NCI-H526 treated with DMSO at 0.1 percent for 48 hours (cell line): ENCODE measurements around the gene PSTPIP1.
A peak's percentile ranks its signal among the peaks of the same experiment; 100 is the strongest.

Experiments
- DNase-seq: peaks from one replicate; lab custom pipeline; 2025; lab: John Stamatoyannopoulos, UW

PSTPIP1 gene

DNA sequence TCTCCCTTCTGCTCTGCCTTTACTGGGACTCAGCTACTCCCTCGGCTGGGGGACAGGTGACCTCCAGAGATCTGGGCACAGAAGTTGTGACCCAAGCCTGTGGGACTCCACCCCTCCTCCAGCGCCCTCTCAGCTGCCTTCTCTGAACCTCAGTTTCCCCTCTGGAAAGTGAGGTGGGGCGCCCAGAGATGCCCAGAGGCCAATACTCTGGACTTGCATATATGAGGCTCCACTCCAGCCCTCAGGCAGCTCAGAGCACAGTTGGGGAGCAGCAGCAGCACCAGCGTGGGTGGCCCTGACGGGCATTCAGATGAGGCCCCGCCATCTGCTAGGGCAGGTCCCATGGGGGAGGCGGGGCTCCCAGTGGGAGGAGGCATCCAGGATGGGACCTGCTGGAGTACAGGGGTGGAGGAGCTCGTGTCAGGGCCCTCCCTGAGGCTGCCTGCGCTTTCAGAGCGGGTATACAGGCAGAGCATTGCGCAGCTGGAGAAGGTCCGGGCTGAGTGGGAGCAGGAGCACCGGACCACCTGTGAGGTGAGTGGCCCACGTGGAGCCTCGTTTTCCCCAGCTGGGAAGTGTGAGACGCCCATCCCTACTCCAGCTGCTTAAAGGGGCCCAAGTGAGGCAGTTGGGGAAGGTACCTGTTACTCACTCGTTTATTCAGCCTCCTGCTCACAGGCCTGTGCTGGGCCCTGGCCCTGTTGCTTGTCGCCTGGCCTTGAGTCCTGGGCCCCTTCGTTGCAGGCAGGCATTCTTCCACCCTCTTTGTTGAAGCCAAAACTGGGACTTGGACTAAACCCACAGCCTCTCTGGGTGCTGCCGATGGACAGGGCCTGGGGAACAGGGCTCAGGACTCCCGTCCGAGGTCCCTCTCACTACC lies 35.4 kb downstream of the PSTPIP1 start:
- DNase-seq, result no peak

DNA sequence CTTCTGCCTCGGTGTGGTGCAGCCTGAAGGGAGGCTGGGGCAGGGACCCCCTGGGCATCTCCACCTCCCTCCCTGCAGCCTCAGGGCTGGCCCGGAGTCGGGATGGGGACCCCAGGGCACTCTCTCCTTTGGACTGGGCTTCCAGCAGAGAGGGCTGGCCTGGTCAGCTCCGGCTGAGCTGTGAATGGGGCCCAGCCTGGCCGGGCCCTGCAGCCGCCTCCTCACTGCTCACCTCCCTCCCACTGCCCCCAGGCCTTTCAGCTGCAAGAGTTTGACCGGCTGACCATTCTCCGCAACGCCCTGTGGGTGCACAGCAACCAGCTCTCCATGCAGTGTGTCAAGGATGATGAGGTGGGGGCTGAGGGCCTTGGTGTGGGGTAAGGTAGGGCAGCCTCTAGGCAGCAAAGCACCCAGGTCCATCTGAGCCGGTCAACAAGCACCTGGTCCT lies 36.0 kb downstream of the PSTPIP1 start:
- no peak for DNase-seq

DNA sequence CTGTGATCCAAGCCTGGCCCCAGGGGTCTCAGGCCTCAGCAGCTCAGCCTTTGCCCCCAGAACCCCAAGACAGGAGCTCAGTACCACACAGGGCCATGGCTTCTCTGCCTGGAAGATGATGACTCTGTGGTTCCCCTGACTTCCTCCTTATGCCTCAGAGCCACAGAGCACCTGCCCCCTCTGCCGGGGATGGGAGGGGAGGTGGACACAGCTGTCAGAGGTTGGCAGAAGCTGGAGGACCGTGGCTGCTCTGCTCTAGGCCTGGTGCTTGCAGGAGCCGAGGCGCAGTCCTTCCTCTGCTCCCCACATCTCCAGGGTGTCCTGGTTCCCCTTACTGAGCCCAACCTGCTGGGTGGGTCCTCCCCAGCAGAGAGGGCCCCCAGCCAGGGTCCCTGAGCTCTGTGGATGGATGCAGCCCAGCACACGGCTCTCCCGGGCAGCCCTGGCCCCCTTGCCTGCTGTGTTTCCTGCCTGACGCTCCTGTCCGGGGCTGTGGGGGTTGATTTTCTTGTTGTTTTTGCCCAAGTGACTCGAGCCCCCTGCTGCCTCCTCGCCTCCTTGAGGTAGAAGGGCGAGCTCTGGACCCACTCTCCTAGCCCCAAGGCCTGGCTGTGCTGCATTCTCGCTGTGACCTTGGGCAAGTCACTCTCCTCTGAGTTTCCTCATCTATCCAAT lies 36.6 kb downstream of the PSTPIP1 start:
- peak; percentile 15 for DNase-seq

DNA sequence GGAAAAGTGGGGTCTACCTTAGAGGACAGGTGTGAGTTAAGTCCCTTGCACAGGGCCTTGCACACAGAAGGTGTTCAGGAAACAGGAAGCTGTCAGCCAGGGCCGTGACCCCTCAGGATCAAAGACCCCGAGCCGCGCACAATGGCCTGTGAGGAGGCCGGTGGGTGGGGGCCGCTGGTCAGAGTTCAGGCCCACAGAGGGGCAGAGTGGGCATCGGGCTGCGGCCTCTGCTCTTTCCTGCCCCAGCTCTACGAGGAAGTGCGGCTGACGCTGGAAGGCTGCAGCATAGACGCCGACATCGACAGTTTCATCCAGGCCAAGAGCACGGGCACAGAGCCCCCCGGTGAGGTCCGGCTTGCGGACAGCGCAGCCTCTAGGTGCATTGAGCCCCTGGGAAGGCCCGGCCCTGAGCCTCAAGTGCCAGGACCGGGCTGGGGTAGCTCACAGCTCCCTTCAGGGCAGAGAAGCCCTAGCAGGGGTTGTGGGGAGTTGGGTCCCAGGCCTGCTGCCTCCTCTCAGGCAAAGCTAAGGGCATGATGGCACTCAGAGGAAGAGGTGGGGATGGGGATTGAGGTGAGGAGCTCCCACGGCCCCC lies 37.2 kb downstream of the PSTPIP1 start:
- DNase-seq, result no peak

DNA sequence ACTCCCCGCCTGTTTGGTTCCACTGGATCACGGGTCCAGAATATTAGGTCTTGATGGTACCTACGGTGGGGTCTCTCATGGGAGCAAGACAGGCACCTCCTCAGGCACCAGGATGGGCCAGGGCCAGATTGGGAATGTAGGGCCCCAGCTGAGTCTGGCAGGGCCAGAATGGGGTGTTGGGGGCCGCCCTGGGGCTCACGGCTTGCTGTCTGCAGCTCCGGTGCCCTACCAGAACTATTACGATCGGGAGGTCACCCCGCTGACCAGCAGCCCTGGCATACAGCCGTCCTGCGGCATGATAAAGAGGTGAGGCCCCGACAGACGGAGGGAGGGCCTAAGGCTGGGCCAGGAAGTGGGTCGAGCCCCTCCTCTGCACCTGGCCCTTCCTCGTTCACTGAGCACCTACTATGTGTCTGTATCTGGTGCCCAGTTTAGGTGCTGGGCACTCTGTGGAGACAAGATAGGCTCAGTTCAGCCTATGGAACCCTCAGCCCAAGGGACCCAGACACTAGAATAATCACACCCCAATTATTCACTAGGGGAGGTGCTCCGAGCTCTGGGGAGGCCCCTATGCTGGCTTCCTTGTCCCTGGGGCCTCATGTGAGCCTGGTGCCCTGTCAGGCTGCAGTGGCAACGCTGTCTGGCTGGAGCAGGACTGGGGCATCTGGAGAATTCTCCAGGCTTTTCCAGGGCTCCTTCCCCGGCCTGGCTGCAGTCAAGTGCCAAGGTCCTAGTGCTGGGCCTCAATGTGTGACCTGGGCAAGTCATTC lies 37.9 kb downstream of the PSTPIP1 start:
- no peak for DNase-seq

DNA sequence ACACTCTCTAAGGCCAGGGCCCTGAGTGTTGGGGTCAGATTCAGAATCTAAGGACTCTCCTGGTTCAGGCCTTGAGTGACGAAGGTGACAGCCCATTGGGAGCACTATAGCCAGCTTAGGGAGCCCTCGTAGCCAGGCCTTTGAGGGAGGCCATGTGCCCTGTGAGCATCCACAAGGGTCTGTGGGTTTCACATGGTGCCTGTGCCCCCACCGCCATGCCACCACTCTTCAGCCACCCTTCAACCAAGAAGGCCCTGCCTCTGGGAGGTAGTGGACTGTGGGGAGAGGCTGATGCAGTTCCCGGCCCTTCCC lies 38.4 kb downstream of the PSTPIP1 start:
- no peak for DNase-seq

DNA sequence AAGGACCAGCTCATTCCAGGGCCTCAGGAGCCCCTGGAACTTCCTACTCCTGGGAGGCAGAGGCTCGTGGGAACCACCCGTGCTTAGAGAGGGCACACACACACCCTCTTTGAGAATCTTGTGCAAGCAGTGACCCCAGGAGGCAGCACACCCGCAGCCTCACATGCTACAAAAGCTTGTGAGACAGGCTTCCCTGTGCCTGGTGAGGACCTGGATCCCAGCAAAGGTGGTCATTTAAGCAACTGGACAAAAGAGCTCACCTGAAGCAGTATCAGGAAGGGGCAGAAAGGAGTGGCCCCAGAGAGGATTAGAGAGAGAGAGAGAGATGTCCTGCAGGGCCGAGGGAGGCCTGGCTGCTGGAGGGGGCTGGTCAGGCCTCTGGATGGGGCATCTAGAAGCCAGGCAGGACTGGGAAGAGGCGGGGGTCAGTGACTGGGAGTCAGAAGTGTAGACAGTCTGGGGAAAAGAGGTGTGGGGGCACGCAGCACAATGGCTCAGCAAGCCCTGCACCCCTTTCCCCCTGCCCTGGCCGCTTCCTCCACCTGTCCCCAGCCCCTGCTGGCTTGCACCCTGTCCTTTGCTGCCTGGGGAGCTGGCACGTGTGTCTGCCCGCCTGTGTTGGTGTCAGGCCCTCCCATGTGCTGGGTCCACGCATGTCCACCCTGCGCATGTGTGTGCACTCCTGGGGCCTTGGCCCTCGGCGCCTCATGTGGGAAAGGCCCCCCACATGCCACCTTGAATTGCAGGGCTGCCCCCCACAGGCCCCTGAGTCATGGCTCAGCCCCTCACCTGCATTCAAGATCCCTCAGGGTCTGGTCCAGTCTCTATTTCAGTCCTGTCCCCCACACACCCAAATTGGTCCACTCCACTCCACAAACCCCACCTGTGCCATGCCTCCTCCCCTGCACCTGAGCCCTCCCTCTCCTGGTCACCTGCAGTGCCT lies 39.1 kb downstream of the PSTPIP1 start:
- no peak for DNase-seq

DNA sequence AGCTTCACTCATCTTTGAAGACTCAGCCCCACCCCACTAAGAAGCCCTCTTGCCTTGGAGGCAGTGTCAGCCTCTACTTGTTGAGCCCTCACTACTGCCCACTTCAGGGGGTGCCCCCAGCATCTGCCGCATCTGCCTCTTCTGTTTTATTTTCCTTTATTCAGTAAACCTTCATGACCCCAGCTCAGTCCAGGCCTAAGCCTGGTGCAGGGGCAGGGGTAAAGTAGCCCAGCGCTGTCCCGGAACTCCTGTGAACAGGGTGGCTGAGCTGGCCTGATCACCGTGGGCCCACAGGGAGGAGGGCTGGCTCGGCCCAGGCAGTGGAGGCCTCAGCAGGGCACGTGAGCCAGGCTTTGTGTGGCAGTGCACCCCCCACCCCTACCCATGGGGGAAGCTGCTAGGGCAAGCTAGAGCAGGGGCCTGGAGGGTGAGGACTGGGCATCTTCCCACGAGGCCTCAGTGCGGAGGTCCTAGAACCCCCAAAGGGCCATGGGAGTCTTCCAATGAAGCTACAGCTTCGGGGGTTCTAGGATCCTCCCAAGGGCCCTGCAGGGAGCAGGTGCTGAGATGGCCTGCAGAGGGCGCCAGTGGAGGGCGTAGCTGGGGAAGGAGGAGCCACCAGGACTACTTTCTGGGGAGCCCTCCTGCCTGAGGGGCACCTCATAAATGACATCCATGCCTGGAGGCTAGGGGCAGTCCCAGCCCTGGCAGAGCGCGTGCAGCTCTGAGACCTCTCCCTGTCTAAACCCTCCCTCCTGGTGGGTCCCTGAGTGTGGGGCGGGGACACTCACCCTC lies 40.0 kb downstream of the PSTPIP1 start:
- no peak for DNase-seq

DNA sequence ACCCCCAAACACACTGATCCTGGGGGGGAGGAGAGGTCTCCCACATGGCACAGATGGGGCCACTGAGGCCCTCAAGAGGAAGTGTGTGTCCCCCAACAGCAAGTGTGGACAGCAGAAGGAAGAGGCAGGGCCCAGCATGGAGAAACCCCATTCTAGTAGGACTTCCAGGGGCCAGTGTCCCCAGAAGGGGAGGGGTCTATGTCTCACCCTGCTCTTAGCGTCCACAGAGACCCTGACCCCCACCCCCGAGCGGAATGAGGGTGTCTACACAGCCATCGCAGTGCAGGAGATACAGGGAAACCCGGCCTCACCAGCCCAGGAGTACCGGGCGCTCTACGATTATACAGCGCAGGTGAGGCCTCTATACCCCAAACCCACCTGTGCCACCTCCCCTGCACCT lies 40.7 kb downstream of the PSTPIP1 start:
- no peak for DNase-seq

DNA sequence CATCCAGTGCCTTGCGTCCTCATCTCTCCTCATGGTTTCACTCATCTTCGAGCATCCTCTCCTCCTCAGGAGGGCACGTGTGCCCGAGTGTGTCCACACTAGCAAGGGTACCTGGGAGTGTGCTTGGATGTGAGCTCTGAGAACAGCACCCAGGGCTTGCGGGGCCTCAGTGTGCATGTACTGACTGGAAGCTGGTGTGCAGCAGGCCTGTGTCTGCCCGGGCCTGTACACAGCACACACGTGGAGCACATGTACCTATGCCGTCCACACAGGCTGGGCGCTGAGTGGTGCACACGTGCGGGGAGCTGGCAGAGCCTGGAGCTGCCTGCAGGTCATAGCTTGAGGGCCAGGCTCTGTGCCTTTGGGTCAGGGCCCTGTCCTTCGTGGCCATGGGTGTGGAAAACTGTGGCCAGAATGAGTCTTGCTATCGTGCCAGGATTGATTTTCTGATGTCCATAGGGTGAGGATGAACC lies 41.1 kb downstream of the PSTPIP1 start:
- no peak for DNase-seq

DNA sequence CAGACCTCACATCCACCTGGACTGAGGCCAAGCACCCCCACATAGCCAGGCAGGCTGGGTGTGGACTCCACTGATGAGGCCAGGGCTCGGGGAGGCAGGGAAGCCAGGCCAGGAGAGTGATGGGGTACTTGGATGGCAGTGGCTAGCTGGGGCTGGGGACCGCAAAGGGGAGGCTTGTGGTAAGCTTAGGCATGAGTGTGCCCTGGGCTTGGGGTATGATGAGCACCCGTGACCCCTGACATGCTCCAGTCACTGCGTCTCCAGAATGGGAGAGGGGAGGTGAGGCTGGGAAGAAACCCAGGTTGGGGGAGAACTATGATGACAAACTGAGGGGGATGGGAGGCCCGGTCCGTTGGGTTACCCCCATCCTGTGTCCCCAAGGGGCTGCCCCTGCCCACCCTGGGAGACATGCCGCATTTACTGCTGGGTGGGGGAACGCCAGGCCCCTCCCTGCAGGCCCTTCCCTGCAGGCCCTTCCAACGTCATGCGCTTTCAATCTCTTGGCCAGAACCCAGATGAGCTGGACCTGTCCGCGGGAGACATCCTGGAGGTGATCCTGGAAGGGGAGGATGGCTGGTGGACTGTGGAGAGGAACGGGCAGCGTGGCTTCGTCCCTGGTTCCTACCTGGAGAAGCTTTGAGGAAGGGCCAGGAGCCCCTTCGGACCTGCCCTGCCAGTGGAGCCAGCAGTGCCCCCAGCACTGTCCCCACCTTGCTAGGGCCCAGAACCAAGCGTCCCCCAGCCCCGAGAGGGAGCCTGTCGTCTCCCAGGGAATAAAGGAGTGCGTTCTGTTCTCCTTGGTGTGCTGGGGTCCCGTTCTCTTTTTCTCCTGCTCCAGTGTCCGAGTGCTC lies 41.8 kb downstream of the PSTPIP1 start:
- DNase-seq, result no peak

DNA sequence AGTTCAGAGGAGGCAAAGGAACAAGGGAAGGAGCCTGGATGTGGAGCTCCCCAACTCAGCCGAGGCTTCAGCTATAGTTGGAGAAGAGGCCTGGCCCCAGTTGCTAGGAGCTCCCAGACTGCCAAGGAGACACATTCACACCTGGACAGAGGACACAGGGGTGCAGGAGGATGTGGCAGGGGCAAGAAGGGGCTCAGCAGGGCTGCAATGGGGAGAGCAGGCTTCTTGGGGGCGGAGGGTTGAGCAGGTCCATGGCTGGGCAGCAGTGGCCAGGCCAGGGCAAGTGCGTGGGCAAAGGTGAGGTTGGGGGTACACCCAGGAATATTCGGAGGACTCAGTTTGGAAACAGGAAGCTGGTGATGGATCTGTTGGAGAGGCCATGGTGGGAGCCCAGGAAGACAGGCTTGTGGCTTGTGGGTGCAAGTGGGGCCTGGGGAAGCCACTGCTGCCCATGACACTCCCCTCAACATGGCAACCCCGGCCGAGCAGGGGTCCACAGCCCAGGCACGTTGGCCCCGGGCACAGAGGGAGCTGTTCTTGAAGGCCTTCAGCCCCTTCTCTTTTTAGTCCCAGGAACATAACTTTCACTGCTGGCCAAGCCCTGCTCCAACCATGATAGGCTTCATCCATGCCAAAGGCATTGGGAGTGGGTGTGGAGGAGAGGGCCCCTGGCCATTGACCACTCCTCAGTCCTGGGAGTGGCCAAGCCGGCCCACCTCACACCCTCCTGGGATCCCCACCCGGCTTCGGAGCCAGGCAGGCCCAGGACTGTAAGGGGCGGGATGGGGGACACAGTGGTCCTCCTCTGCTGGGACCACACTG lies 42.7 kb downstream of the PSTPIP1 start:
- no peak for DNase-seq

DNA sequence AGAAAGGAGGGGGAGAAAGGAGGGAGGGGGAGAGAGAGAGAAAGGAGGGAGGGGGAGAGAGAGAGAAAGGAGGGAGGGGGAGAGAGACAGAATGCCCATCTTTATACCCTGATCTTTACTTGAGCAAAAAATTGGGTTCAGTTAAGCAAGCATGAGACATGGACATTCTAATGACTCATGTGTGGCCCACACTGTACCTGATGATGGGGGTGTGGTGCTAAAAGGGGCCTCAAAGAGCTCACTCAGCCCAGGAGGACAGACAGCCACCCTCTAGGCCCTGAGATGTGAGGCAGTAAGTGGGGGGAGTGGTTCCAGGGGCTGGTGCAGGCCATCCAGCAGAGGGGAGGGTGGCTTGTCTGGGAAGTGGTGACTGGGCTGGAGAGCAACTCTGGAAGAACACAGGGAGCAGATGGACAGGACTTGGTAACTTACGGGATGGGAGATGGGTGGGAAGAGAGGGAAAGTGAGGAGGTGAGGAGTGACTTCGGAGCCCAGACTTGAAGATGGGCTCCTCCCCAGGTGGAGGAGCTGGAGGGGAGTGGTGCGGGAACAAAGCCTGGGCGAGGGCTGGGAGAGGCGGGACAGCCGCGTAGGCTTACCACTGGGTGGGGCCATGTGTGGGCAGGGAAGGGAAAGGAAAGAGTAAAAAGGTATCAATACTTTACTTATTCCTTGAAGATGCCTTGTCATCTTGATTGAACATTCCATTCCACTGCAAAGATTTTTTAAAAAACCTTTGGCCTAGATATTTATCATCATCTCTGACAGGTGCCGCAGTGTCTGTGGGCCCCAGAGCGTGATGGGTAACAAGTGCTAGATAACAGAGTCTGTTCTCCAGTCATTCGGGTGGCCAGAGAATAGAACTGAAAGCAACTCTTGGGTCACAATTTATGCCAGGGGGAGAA lies 43.6 kb downstream of the PSTPIP1 start:
- no peak for DNase-seq

DNA sequence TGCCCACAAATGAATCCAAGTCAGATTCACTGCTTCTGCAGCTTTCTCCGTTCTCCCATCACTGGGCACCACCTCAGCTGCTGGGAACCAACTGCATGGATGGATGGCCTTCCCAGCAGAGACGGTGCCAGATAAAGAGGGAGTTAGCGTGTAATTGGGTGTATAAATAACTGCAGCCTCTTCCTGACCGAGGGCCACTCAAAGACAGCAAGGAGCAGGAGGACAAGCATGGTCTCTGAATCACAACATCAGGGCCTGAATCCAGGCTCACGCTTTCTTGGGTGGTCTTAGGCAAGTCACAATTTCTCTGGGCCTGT lies 44.2 kb downstream of the PSTPIP1 start:
- no peak for DNase-seq

DNA sequence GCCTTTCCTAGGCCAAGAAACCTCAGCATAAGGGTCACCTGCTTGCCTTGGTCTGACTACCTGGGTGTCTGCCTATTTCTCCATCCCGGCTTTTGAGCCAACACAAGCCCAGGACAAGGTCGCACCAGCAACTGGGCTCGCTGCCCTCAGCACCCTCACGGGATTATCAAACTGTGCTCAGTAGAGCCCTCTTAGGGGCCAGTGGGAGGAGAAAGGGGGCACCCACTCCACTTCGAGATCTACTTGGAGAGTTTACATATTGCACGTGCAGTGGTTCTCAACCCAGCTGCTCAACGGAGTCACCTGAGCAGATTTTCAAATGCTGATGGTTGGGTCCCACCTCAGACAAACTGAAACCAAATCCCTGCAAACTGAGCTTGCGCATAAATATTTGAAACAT lies 44.9 kb downstream of the PSTPIP1 start:
- DNase-seq, result no peak

DNA sequence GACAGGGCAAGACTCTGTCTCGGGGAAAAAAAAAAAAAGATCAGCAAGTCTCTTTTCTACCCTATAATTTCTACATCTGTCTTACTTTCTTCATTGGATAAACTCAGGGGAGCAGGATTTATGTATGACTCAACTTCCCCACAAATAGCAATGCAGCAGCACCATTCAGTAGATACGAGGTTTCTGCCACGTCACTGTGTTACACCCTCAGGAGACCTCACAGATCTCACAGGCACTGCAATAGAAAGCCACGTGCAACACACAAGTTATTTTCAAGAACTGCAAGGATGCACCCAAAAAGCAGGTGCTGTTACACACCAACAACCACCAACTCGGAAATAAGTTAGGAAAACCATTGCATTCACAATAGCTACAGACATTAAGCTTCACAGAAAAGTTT lies 45.7 kb downstream of the PSTPIP1 start:
- no peak for DNase-seq

DNA sequence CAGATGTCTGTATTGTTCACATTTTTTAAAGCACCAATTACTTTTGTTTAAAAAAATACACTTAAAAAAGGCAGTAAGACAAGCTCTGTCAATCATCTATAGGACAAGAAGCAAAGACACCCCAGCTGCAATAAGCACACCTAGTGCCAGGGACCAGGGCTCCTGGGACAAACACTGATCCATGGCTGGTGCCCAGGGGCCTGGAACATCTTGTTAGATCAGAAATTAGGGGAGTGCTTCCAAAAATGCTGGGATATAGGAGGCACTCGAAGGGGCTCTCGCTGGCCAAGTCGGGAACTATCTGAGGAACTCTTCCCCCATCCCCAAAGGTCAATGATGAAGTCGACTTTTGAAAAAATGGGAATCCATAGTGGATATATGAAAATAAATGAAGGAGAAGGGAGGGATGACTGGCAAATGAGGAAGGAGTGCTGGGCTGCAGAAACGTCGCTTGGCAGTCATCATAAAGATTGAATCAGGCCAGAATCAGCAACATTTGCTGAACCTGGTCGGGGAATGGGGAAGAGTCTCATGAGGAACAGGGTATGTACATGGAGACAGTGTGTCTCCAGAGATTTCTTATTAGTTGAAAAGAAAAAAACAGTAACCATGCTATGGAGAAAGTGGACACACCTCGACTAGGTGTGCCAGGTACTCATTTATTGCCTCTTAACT lies 47.5 kb downstream of the PSTPIP1 start:
- DNase-seq, result no peak
